ENCODE results near the gene B4GALNT3.

Gene B4GALNT3

GRCh38 chr12:496736-497135 is 37.0 kb downstream of the B4GALNT3 start:
- no peak for TF ChIP-seq SPI1 (IDR thresholded peaks at IDR 0.05; ENCODE audit: borderline replicate concordance, low read depth)
- TF ChIP-seq GABPA (IDR thresholded peaks at IDR 0.05; ENCODE audit: low read depth): no peak
- no peak overlapping the region for H3K27ac ChIP-seq (replicated peaks)
- peaks cover 2% of the 10 kb centered on the region for H3K27me3 ChIP-seq (ENCODE audit: insufficient read depth, poor library complexity, severe bottlenecking)
- no peak for DNase-seq (ENCODE audit: low read depth in 1 of 2, low spot score in 1 of 2)
- H3K4me3 ChIP-seq (replicated peaks; ENCODE audit: insufficient read depth, low read length): no peak overlapping the region

- no peak overlapping the region for H3K27ac ChIP-seq (replicated peaks)
- DNase-seq (ENCODE audit: low read depth in 1 of 2, low spot score in 1 of 2): no peak
- no peak overlapping the region for H3K4me3 ChIP-seq (replicated peaks; ENCODE audit: insufficient read depth, low read length)
- peaks cover 2% of the 10 kb centered on the region for H3K27me3 ChIP-seq (ENCODE audit: insufficient read depth, poor library complexity, severe bottlenecking)
- TF ChIP-seq REST (IDR thresholded peaks at IDR 0.05; ENCODE audit: insufficient replicate concordance, low read depth) (no peak), POLR2AphosphoS5 (IDR thresholded peaks at IDR 0.05; ENCODE audit: low read depth) (no peak), SPI1 (IDR thresholded peaks at IDR 0.05; ENCODE audit: borderline replicate concordance, low read depth) (no peak), CTCF (IDR thresholded peaks at IDR 0.05; ENCODE audit: insufficient read depth, low read length) (no peak), GABPA (IDR thresholded peaks at IDR 0.05; ENCODE audit: low read depth) (no peak)
These were observed 37.9 kb downstream of the B4GALNT3 start for GRCh38 chr12:497501-498160.

- no peak for TF ChIP-seq SPI1 (IDR thresholded peaks at IDR 0.05; ENCODE audit: borderline replicate concordance, low read depth)
- no peak for TF ChIP-seq CTCF (IDR thresholded peaks at IDR 0.05; ENCODE audit: insufficient read depth, low read length)
- no peak for TF ChIP-seq POLR2AphosphoS5 (IDR thresholded peaks at IDR 0.05; ENCODE audit: low read depth)
- TF ChIP-seq REST (IDR thresholded peaks at IDR 0.05; ENCODE audit: insufficient replicate concordance, low read depth): no peak
- no peak for TF ChIP-seq GABPA (IDR thresholded peaks at IDR 0.05; ENCODE audit: low read depth)
- Histone ChIP-seq H3K27me3 (ENCODE audit: insufficient read depth, poor library complexity, severe bottlenecking) (no peaks in the 10 kb centered on the region), H3K4me3 (replicated peaks; ENCODE audit: insufficient read depth, low read length) (no peak overlapping the region), H3K27ac (replicated peaks) (no peak overlapping the region)
- DNase-seq (ENCODE audit: low read depth in 1 of 2, low spot score in 1 of 2): no peak
These were observed 40.2 kb downstream of the B4GALNT3 start for GRCh38 chr12:499837-500458.

GRCh38 chr12:501722-502447 is 42.1 kb downstream of the B4GALNT3 start:
- DNase-seq (ENCODE audit: low read depth in 1 of 2, low spot score in 1 of 2): no peak
- no peaks in the 10 kb centered on the region for H3K27me3 ChIP-seq (ENCODE audit: insufficient read depth, poor library complexity, severe bottlenecking)
- H3K4me3 ChIP-seq (replicated peaks; ENCODE audit: insufficient read depth, low read length): no peak overlapping the region
- TF ChIP-seq GABPA (IDR thresholded peaks at IDR 0.05; ENCODE audit: low read depth) (no peak), CTCF (IDR thresholded peaks at IDR 0.05; ENCODE audit: insufficient read depth, low read length) (no peak), SPI1 (IDR thresholded peaks at IDR 0.05; ENCODE audit: borderline replicate concordance, low read depth) (no peak), REST (IDR thresholded peaks at IDR 0.05; ENCODE audit: insufficient replicate concordance, low read depth) (no peak), POLR2AphosphoS5 (IDR thresholded peaks at IDR 0.05; ENCODE audit: low read depth) (no peak)
- H3K27ac ChIP-seq (replicated peaks): no peak overlapping the region
